HepG2 (cell line): ENCODE measurements around the gene PUS1. TPM values are rescaled to one million over a fixed set of nuclear protein-coding genes. Genes with fewer than 3 reads are reported as not detected.

Experiments
- BCLAF1 ChIP-seq: fragments of 450-650 bp; IDR thresholded peaks from 2 replicates; pipeline ENCODE4 v1.6.1; 2017; ENCODE audit warnings: mild to moderate bottlenecking
- CHD2 ChIP-seq: IDR thresholded peaks from 2 replicates; pipeline ENCODE4 v1.6.1; 2011; ENCODE audit warnings: low read depth, low read length, improper control_type of control experiment
- HINFP ChIP-seq: sonication (generic); formaldehyde crosslinking; IDR thresholded peaks from 2 replicates; pipeline ENCODE4 v1.4.0; 2020; ENCODE audit warnings: low read depth, mild to moderate bottlenecking, missing genetic modification reagents
- HOMEZ ChIP-seq: IDR thresholded peaks from 2 replicates; pipeline ENCODE4 v1.6.1; 2016; ENCODE audit warnings: low read depth
- IRF9 ChIP-seq: sonication (generic); formaldehyde crosslinking; IDR thresholded peaks from 2 replicates; pipeline ENCODE4 v1.8.0; 2022; ENCODE audit warnings: missing genetic modification reagents, mild to moderate bottlenecking, borderline replicate concordance
- MLXIP ChIP-seq: sonication (generic); formaldehyde crosslinking; IDR thresholded peaks from 2 replicates; pipeline ENCODE4 v1.9.0; 2021; ENCODE audit warnings: missing genetic modification reagents, borderline replicate concordance
- NPAS2 ChIP-seq: sonication (generic); formaldehyde crosslinking; IDR thresholded peaks from 2 replicates; pipeline ENCODE4 v1.8.0; 2022; ENCODE audit warnings: mild to moderate bottlenecking, missing genetic modification reagents, borderline replicate concordance
- PHF8 ChIP-seq: sonication (generic); formaldehyde crosslinking; IDR thresholded peaks from 2 replicates; pipeline ENCODE4 v1.5.0; 2020; ENCODE audit warnings: missing genetic modification reagents
- PPARG ChIP-seq: conservative IDR thresholded peaks from 2 replicates; pipeline ENCODE4 v1.6.1; 2016; ENCODE audit warnings: missing biosample characterization, missing genetic modification reagents
- SUZ12 ChIP-seq: fragments of 150-350 bp; IDR thresholded peaks from 2 replicates; pipeline ENCODE4 v1.6.1; 2014; ENCODE audit warnings: low read depth, low read length
- USF2 ChIP-seq, 2 experiments: sonication (generic) in 1 of 2; formaldehyde crosslinking in 1 of 2; IDR thresholded peaks; 2 replicates each; pipeline versions ENCODE4 v1.5.1 to v1.6.1; 2011 to 2020; ENCODE audit warnings: borderline replicate concordance in 1 of 2, low read depth in 1 of 2, low read length in 1 of 2, mild to moderate bottlenecking in 1 of 2, missing genetic modification reagents in 1 of 2, moderate library complexity in 1 of 2
- XRCC5 ChIP-seq: fragments of 200-400 bp; formaldehyde crosslinking; optimal IDR thresholded peaks from 2 replicates; pipeline ENCODE3; 2017; ENCODE audit warnings: mild to moderate bottlenecking, low read length
- ZNF563 ChIP-seq: sonication (generic); formaldehyde crosslinking; IDR thresholded peaks from 2 replicates; pipeline ENCODE4 v1.8.0; 2022; ENCODE audit warnings: mild to moderate bottlenecking, moderate library complexity, missing genetic modification reagents
- ZNF619 ChIP-seq: sonication (generic); formaldehyde crosslinking; IDR thresholded peaks from 2 replicates; pipeline ENCODE4 v1.4.0; 2020; ENCODE audit warnings: mild to moderate bottlenecking, missing genetic modification reagents
- ZNF883 ChIP-seq: sonication (generic); formaldehyde crosslinking; IDR thresholded peaks from 2 replicates; pipeline ENCODE4 v1.5.1; 2020; ENCODE audit warnings: mild to moderate bottlenecking, missing genetic modification reagents; ENCODE audit errors: not compliant biosample characterization
- polyA plus RNA-seq, 8 experiments: library from polyadenylated mRNA; depleted of rRNA in 3 of 8; stranded (reverse) in 7 of 8; unstranded in 1 of 8; fragments of >200 nt; fragmentation: Illumina TruSeq in 4 of 8; extraction: Trizol in 4 of 8; gene quantifications; 2 replicates each; pipeline versions ENCODE4 v1.2.1 to v1.2.3, GENCODE V29; 2011 to 2016; ENCODE audit warnings: low read depth in 4 of 8, missing spikeins in 1 of 8, mixed read lengths in 1 of 8; ENCODE audit not compliant: insufficient read depth in 1 of 8
- total RNA-seq, 5 experiments: library from RNA; depleted of rRNA; stranded (reverse); fragments of >200 nt; fragmentation: Illumina TruSeq; extraction: Trizol; gene quantifications; 2 replicates each; pipeline ENCODE4 v1.2.3, GENCODE V29; 2016; ENCODE audit warnings: low read depth in 1 of 5

The PUS1 gene
- total and polyA plus RNA-seq, 2 of the 13 experiments (the other 11 are each of a cell fraction or from before 2014, with no cell fraction given), result 19.2 to 24.7 TPM

GRCh38 chr12:131949431-131950181 is 20.5 kb downstream of the PUS1 start, which contains the start of gene EP400 (continued):
- TF ChIP-seq NPAS2 (CRISPR knock-in tag), result no peak
- TF ChIP-seq IRF9 (CRISPR knock-in tag), result no peak; the same call in 1 of the 2 replicates
- TF ChIP-seq PHF8, result peak; percentile 80
- no peak for TF ChIP-seq PPARG (CRISPR knock-in tag)
- peak; percentile 63; the same call in 1 of the 2 replicates for TF ChIP-seq HINFP
- TF ChIP-seq ZNF619, result 0 out of 2 replicates have a peak, but pooled peaks have one; percentile 54
- peak; percentile 81 for TF ChIP-seq ZNF563 (CRISPR knock-in tag)
- no peak for TF ChIP-seq ZNF883 (CRISPR knock-in tag)
- TF ChIP-seq BCLAF1, result no peak
- no peak for TF ChIP-seq MLXIP (CRISPR knock-in tag)
- no peak for TF ChIP-seq SUZ12
- no peak for TF ChIP-seq HOMEZ (CRISPR knock-in tag)
- peak; percentile 90 for TF ChIP-seq CHD2
- no peak for TF ChIP-seq USF2 (IDR thresholded peaks at IDR 0.05; ENCODE audit: low read depth, low read length)
- no peak for TF ChIP-seq USF2 (CRISPR knock-in tag; IDR thresholded peaks at IDR 0.05; ENCODE audit: borderline replicate concordance)
- peak; percentile 27 for TF ChIP-seq XRCC5
